OCI-LY7 (cell line): ENCODE data around the gene ALK.

Experiments used
- EZH2phosphoT487 ChIP-seq: fragments of 200-600 bp; sonication (generic); IDR thresholded peaks from 2 replicates; pipeline ENCODE4 v1.6.1; 2018; ENCODE audit warnings: low read depth, borderline replicate concordance, mild to moderate bottlenecking, mixed run types, antibody characterized with exemption, low read length, moderate library complexity, mixed read lengths
- TF ChIP-seq, protein P1 (sequence below): fragments of 200-600 bp; sonication (generic); conservative IDR thresholded peaks from 2 replicates; pipeline ENCODE4 v1.5.1; 2014; ENCODE audit warnings: mild to moderate bottlenecking, antibody characterized with exemption, low read length, moderate library complexity, mixed read lengths

DNA sequence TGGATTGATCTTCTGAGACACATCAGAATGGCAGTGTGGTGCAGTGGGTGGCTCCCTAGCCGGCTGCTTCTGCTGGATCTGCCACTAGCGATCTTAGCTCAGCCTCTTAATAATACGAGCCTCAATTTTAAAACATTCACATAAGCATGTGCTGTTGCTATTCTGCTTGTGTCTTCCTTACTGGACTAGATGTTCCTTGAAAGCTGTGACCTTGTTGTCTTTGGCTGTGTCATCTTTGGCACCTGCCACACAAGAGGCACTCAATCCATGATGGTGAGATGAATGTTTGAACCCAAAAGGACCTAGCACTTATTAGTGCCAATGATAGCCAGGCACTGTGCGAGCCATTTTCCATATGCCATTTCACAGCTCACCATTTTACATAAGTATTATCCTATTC lies 393.0 kb downstream of the ALK start:
- TF ChIP-seq, protein P1, sequence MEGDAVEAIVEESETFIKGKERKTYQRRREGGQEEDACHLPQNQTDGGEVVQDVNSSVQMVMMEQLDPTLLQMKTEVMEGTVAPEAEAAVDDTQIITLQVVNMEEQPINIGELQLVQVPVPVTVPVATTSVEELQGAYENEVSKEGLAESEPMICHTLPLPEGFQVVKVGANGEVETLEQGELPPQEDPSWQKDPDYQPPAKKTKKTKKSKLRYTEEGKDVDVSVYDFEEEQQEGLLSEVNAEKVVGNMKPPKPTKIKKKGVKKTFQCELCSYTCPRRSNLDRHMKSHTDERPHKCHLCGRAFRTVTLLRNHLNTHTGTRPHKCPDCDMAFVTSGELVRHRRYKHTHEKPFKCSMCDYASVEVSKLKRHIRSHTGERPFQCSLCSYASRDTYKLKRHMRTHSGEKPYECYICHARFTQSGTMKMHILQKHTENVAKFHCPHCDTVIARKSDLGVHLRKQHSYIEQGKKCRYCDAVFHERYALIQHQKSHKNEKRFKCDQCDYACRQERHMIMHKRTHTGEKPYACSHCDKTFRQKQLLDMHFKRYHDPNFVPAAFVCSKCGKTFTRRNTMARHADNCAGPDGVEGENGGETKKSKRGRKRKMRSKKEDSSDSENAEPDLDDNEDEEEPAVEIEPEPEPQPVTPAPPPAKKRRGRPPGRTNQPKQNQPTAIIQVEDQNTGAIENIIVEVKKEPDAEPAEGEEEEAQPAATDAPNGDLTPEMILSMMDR, result no peak
- no peak for TF ChIP-seq EZH2phosphoT487
